SW 1271 (cell line): ENCODE results near the gene TRAM2.

ENCODE experiments used
- DNase-seq, 2 experiments: peaks; one replicate each; lab custom pipeline; 2025; lab: John Stamatoyannopoulos, UW

The TRAM2 gene, protein sequence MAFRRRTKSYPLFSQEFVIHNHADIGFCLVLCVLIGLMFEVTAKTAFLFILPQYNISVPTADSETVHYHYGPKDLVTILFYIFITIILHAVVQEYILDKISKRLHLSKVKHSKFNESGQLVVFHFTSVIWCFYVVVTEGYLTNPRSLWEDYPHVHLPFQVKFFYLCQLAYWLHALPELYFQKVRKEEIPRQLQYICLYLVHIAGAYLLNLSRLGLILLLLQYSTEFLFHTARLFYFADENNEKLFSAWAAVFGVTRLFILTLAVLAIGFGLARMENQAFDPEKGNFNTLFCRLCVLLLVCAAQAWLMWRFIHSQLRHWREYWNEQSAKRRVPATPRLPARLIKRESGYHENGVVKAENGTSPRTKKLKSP

GRCh38 chr6:52577022-52577777 is at the start of gene TRAM2:
TRAM2 (minus strand) TSS chr6:52577060; CDS start chr6:52576915, 145 bp downstream.
- peak; percentile 53 to 79 for DNase-seq

- no peak for DNase-seq
Measured at GRCh38 chr6:52622810-52623209, 46.0 kb upstream of the TRAM2 start.

DNA sequence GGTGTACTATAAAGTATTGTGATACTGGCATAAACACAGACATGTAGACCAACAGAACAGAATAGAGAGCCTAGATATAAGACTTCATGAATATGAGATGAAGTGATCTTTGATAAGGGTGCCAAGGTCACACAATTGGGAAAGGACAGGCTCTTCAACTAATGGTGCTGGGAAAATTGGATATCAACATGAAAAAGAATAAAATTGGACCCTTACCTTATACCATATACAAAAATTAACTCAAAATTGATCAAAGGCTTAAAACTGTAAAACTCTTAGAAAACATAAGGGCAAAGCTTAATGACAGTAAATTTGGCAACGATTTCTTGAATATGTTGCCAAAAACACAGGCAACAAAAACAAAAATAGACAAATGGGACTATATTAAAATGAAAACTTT is 44.8 kb upstream of the TRAM2 start:
- DNase-seq: no peak

DNA sequence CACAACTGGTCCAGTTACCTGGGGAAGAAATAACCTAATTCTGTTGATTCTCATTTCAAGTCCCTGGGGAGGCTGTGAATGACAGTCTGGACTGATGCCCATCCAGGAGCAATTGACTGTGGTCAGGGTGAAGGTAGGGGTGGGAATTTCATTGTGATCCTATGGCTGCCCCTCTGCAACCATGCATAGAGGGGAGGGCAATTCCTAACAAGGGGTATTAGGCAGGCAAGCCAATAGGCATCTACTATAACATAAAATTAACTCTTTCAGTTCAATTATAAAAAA is 44.0 kb upstream of the TRAM2 start:
- no peak for DNase-seq

GRCh38 chr6:52620055-52620905 is 43.4 kb upstream of the TRAM2 start:
- DNase-seq: no peak

DNA sequence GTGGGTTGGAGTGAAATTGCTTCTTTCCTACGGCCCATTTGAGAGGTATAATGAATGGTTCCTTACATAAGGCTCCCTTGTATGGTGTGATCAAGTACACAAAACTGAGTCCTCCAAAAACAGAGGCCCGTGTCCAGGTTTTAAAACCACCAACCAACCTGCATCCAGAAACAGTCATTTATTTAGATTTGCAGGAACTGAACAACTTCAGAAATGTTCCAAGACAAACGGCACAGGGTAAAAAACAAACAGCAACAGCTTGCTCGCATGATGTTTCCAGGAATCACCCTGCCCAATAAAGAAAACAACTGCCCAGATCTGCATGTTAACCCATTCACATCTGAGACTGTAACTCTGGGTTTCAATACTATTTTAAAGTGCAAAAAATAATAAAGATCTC is 40.2 kb upstream of the TRAM2 start:
- no peak for DNase-seq

- no peak for DNase-seq
Measured at GRCh38 chr6:52616059-52616690, 39.3 kb upstream of the TRAM2 start.

DNA sequence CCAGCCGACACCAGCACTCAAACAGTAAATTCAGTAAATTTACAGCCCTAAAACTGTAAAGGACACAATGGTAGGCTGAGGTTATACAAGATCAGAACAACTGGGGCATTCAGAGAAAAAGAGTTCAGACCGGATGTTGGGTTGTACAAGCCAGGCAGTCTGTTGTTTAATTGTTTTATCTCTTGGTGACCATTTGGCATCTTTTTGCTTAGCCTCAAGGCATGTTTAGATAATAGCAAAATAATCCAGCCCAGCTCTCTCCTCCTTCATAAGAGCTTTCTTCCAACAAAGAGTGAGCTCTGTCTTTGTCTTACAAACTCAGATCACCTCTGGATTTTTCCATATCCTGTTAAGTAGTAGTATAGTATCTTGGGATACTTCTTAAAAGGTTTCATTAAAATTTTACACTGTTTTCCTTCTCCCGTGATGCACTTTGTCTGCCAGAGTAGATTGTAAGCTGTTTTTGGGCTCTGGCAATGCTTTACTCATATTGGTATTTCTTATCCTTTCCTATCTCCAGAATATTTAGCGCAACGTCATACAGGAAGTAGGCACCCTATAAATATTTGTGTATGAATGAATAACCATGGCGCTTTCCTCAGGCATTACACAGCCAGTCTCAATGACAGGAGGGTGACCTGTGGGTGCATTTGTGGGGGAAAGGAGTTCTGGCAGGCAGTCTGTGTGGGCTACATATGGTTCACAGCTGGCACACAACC is 35.6 kb upstream of the TRAM2 start:
- DNase-seq: no peak

- no peak for DNase-seq
Measured at GRCh38 chr6:52611833-52612232, 35.0 kb upstream of the TRAM2 start.

GRCh38 chr6:52610745-52611355 is 34.0 kb upstream of the TRAM2 start:
- peak in 1 of 2 experiments; percentile 12 for DNase-seq

DNA sequence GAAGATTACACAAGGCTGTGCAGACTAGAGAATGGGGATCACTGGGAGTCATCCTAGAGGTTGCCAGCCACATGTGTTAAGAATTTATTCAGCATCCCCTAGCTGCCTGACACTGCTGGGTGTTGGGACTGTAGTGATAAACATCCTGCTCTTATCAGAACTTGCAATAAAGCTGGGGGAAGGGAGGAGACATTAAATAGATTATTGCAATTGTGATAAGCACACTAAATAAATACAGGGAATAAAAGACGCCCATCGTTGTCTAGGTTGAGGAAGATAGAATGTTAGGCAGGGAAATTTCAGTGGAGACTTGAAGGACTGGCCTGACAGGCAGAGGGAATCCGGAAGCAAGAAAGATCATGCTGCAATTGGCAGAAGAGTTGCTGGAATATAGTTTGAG is 33.2 kb upstream of the TRAM2 start:
- DNase-seq: no peak

DNA sequence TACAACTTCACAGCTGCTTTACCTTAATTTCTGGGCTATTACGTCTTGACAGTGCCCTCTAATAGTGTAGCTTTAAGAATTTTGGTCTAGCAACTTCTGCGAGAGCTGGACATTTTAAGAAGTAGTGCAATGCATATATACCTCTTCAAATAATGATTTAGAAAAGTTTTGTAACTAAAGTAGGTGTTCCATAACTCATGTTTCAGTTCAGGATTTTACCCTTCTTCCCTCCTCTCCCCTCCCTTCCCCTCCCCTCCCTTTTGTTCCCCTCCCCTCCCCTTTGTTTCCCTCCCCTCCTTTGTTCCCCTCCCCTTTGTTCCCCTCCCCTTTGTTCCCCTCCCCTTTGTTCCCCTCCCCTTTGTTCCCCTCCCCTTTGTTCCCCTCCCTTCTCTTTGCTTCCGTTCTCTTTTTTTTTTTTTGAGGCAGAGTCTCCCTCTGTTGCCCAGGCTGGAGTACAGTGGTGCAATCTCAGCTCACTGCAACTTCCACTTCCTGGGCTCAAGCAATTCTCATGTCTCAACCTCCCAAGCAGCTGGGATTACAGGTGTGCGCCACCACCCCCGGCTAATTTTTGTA is 28.8 kb upstream of the TRAM2 start:
- no peak for DNase-seq

GRCh38 chr6:52603000-52603795 is 26.3 kb upstream of the TRAM2 start:
- peak; percentile 19 to 64 for DNase-seq

GRCh38 chr6:52598824-52599190 is 21.9 kb upstream of the TRAM2 start:
- no peak for DNase-seq

- DNase-seq: peak in 1 of 2 experiments; percentile 68
Measured at GRCh38 chr6:52598123-52598823, 21.4 kb upstream of the TRAM2 start.

GRCh38 chr6:52597738-52598122 is 20.9 kb upstream of the TRAM2 start:
- DNase-seq: no peak

DNA sequence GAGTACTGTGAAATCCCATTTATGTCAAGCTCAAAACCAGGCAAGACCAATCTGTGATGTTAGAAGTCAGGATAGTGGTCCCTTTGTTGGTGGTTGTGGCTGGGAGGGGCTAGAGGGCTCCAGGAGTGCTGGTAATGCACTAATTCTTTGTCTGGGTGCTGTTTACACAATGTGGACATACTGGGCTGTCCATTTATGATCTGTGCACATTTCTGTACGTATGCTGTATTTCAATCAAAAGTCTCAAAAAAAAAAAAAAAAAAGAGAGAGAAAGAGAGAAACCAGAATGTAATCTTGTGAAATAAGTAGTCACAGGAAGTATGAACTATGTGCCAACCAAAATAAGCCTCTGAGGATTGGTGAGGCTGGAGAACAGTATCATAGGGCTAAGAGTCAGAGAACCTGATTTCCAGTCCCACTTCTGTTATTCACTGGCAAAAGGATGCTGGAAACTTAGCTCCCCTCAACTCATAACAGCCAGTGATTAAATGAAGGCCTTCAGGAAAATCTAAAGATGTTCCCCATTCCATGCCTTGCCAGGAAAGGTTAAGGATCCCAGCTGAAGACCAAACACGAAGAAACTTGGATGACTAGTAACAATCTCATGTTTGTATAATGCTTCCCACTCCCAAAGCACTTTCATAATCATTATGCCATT is 19.6 kb upstream of the TRAM2 start:
- no peak for DNase-seq

GRCh38 chr6:52595796-52596130 is 18.9 kb upstream of the TRAM2 start:
- peak in 1 of 2 experiments; percentile 7 for DNase-seq
